ENCODE results near the gene RBM4B. TPM values are rescaled to one million over a fixed set of nuclear protein-coding genes. Genes with fewer than 3 reads are reported as not detected.
A peak's percentile ranks its signal among the peaks of the same experiment; 100 is the strongest.

The RBM4B gene
- total and polyA plus RNA-seq, 2 experiments from 2014 or later, result 28.0 to 31.0 TPM

GRCh38 chr11:66694732-66695207 is 17.1 kb upstream of the RBM4B start:
- Histone ChIP-seq H3K27me3 (ENCODE audit: insufficient read depth) (no peaks in the 10 kb centered on the region), H3K4me3 (no peak overlapping the region), H3K79me2 (replicated peaks; ENCODE audit: insufficient read depth) (no peaks in the 10 kb centered on the region), H2AFZ (no peak overlapping the region), H3K27ac (ENCODE audit: low read depth) (no peak overlapping the region), H4K20me1 (replicated peaks; ENCODE audit: insufficient read depth) (no peaks in the 10 kb centered on the region), H3K4me1 (ENCODE audit: insufficient read depth) (no peaks in the 10 kb centered on the region), H3K9me2 (ENCODE audit: insufficient read depth) (no peaks in the 10 kb centered on the region), H3K36me3 (ENCODE audit: insufficient read depth) (no peaks in the 10 kb centered on the region), H3F3A (replicated peaks; ENCODE audit: low read depth) (no peaks in the 10 kb centered on the region), H3K4me2 (no peak overlapping the region)
- no peak overlapping the region for H3K4me3 Mint-ChIP-seq
- DNase-seq (ENCODE audit: low spot score), result peak; percentile 99
- H3K27ac Mint-ChIP-seq, result peak overlapping the region; percentile 86
- H3K9me3 Mint-ChIP-seq, result no peaks in the 10 kb centered on the region
- H3K36me3 Mint-ChIP-seq (ENCODE audit: low read depth), result peaks cover 51% of the 10 kb centered on the region
- 0 out of 2 replicates have a peak, but pooled peaks have one; percentile 15 for TF ChIP-seq ZNF462 (CRISPR knock-in tag; IDR thresholded peaks at IDR 0.05)
- TF ChIP-seq POLR2AphosphoS5 (IDR thresholded peaks at IDR 0.05; ENCODE audit: low read depth), result no peak
- peak; percentile 93 to 97 for TF ChIP-seq CTCF (conservative IDR thresholded peaks at IDR 0.05; ENCODE audit: low read depth in 2 of 2)
- peak; percentile 34; the same call in 1 of the 2 replicates for TF ChIP-seq CREB1 (CRISPR knock-in tag; IDR thresholded peaks at IDR 0.05; ENCODE audit: low read depth)
- TF ChIP-seq ZNF114 (CRISPR knock-in tag; IDR thresholded peaks at IDR 0.05), result 0 out of 2 replicates have a peak, but pooled peaks have one; percentile 30
- H3K27me3 Mint-ChIP-seq (ENCODE audit: insufficient read depth, low read depth, poor library complexity), result peaks cover 8% of the 10 kb centered on the region
- ATAC-seq, result peak; percentile 96
- no peaks in the 10 kb centered on the region; the same call in 1 of the 3 replicates for H3K4me1 Mint-ChIP-seq
